SU-DHL-6 (cell line): Measurements from ENCODE around the gene TSPAN32.
"Not testable (repeated sequence)": the region's sequence is repeated elsewhere in the genome, so short reads cannot be mapped to it uniquely, and the experiment has no call there.

Experiments
- H2AFZ ChIP-seq: fragments of 200-600 bp; sonication (generic); 2 replicates; pipeline ENCODE4 v1.6.1; 2014; ENCODE audit warnings: low read depth, mild to moderate bottlenecking, moderate library complexity, mixed read lengths, antibody characterized with exemption, low read length; ENCODE audit not compliant: severe bottlenecking
- H3F3A ChIP-seq: fragments of 200-600 bp; shearing (Covaris generic); 2 replicates; pipeline ENCODE4 v1.6.0; 2016; ENCODE audit warnings: antibody characterized with exemption, mild to moderate bottlenecking; ENCODE audit not compliant: insufficient read depth
- H3K27ac ChIP-seq: fragments of 200-600 bp; sonication (generic); 2 replicates; pipeline ENCODE4 v1.5.1; 2016; ENCODE audit warnings: low read depth, mild to moderate bottlenecking, low read length, moderate library complexity, mixed read lengths
- H3K27me3 ChIP-seq: fragments of 200-600 bp; sonication (generic), shearing (Covaris generic); 2 replicates; pipeline ENCODE4 v1.6.0; 2014; ENCODE audit warnings: mild to moderate bottlenecking, low read length
- H3K36me3 ChIP-seq: fragments of 200-600 bp; sonication (generic); 2 replicates; pipeline ENCODE4 v1.6.1; 2014; ENCODE audit warnings: mild to moderate bottlenecking, low read length, mixed read lengths
- H3K4me2 ChIP-seq: fragments of 300-600, 200-600 bp; shearing (Covaris generic), sonication (generic); 2 replicates; pipeline ENCODE4 v1.6.0; 2014; ENCODE audit warnings: low read length, low read depth, mild to moderate bottlenecking; ENCODE audit not compliant: poor library complexity, severe bottlenecking
- H3K4me3 ChIP-seq: fragments of 200-600 bp; sonication (generic); 2 replicates; pipeline ENCODE4 v1.5.1; 2014; ENCODE audit warnings: antibody characterized with exemption, low read length, mild to moderate bottlenecking, mixed read lengths; ENCODE audit not compliant: insufficient read depth, poor library complexity, severe bottlenecking
- H3K79me2 ChIP-seq: fragments of 200-600 bp; sonication (generic); 2 replicates; pipeline ENCODE4 v1.6.1; 2014; ENCODE audit warnings: mild to moderate bottlenecking, low read length, moderate library complexity; ENCODE audit not compliant: insufficient read depth
- H3K9ac ChIP-seq: fragments of 200-600 bp; sonication (generic); 2 replicates; pipeline ENCODE4 v1.7.0; 2014; ENCODE audit warnings: mild to moderate bottlenecking, low read length
- H3K9me2 ChIP-seq: fragments of 200-600 bp; sonication (generic); replicated peaks from 2 replicates; pipeline ENCODE4 v1.6.1; 2014; ENCODE audit warnings: low read length; ENCODE audit not compliant: insufficient read depth
- H3K9me3 ChIP-seq: fragments of 200-600 bp; sonication (generic); 2 replicates; pipeline ENCODE4 v1.6.1; 2014; ENCODE audit warnings: low read length, mixed read lengths; ENCODE audit not compliant: insufficient read depth
- H4K20me1 ChIP-seq: fragments of 200-600 bp; sonication (generic); 2 replicates; pipeline ENCODE4 v1.6.1; 2014; ENCODE audit warnings: low read depth, mild to moderate bottlenecking, antibody characterized with exemption, low read length, moderate library complexity, mixed read lengths
- CTCF ChIP-seq: fragments of 200-600 bp; sonication (generic); IDR thresholded peaks from one replicate; pipeline ENCODE4 v1.5.1; 2017; ENCODE audit warnings: antibody characterized with exemption, mild to moderate bottlenecking, low read length, moderate library complexity; ENCODE audit not compliant: insufficient read depth, poor library complexity, severe bottlenecking
- EZH2phosphoT487 ChIP-seq: fragments of 200-600 bp; sonication (generic), shearing (Covaris generic); conservative IDR thresholded peaks from 2 replicates; pipeline ENCODE4 v1.6.1; 2018; ENCODE audit warnings: mild to moderate bottlenecking, antibody characterized with exemption, low read length, moderate library complexity, mixed read lengths

Gene TSPAN32

GRCh38 chr11:2363577-2364370, 62.0 kb downstream of the TSPAN32 start:
- H4K20me1 ChIP-seq: no peaks in the 10 kb centered on the region
- TF ChIP-seq CTCF (no peak), EZH2phosphoT487 (no peak)
- no peak overlapping the region for H3K27ac ChIP-seq
- no peaks in the 10 kb centered on the region for H3K36me3 ChIP-seq
- no peaks in the 10 kb centered on the region for H3K9me2 ChIP-seq
- no peak overlapping the region for H2AFZ ChIP-seq
- no peak overlapping the region for H3K4me2 ChIP-seq
- H3K27me3 ChIP-seq: no peaks in the 10 kb centered on the region
- no peaks in the 10 kb centered on the region for H3F3A ChIP-seq
- no peak overlapping the region for H3K4me3 ChIP-seq
- H3K79me2 ChIP-seq: no peaks in the 10 kb centered on the region
- no peak overlapping the region for H3K9ac ChIP-seq
- no peaks in the 10 kb centered on the region for H3K9me3 ChIP-seq

GRCh38 chr11:2364386-2364785, 62.6 kb downstream of the TSPAN32 start:
- H3F3A ChIP-seq, H3K79me2 ChIP-seq, H3K4me3 ChIP-seq, H3K36me3 ChIP-seq, H2AFZ ChIP-seq, H3K4me2 ChIP-seq, H4K20me1 ChIP-seq, H3K27me3 ChIP-seq, H3K27ac ChIP-seq, H3K9ac ChIP-seq, H3K9me3 ChIP-seq, H3K9me2 ChIP-seq: not testable (repeated sequence)

GRCh38 chr11:2365571-2366210, 63.9 kb downstream of the TSPAN32 start:
- H3K36me3 ChIP-seq: no peaks in the 10 kb centered on the region
- H2AFZ ChIP-seq: no peak overlapping the region
- no peaks in the 10 kb centered on the region for H3K27me3 ChIP-seq
- no peak overlapping the region for H3K27ac ChIP-seq
- H3K9me3 ChIP-seq: no peaks in the 10 kb centered on the region
- no peaks in the 10 kb centered on the region for H4K20me1 ChIP-seq
- no peak overlapping the region for H3K4me3 ChIP-seq
- H3F3A ChIP-seq: no peaks in the 10 kb centered on the region
- H3K9me2 ChIP-seq: no peaks in the 10 kb centered on the region
- no peak overlapping the region for H3K4me2 ChIP-seq
- no peak overlapping the region for H3K9ac ChIP-seq
- no peaks in the 10 kb centered on the region for H3K79me2 ChIP-seq
- TF ChIP-seq CTCF (no peak), EZH2phosphoT487 (no peak)

GRCh38 chr11:2366276-2366675, 64.5 kb downstream of the TSPAN32 start:
- Histone ChIP-seq H2AFZ (no peak overlapping the region), H3K9me3 (no peaks in the 10 kb centered on the region), H3K27ac (no peak overlapping the region), H3K79me2 (no peaks in the 10 kb centered on the region), H4K20me1 (no peaks in the 10 kb centered on the region), H3K9ac (no peak overlapping the region), H3K4me2 (no peak overlapping the region), H3K27me3 (no peaks in the 10 kb centered on the region), H3K36me3 (no peaks in the 10 kb centered on the region), H3F3A (no peaks in the 10 kb centered on the region), H3K4me3 (no peak overlapping the region), H3K9me2 (no peaks in the 10 kb centered on the region)
- no peak for TF ChIP-seq EZH2phosphoT487
- no peak for TF ChIP-seq CTCF
